Nephron progenitor cell (in vitro differentiated cells): ENCODE results near the gene GRIK1.
A peak's percentile ranks its signal among the peaks of the same experiment; 100 is the strongest.

Experiments used
- DNase-seq: peaks from one replicate; pipeline ENCODE4 v3.0.0; 2021
- H3K27ac Mint-ChIP-seq: 2 replicates; pipeline ENCODE4 v1.8.0; 2021; ENCODE audit warnings: mild to moderate bottlenecking, moderate library complexity, mixed read lengths
- H3K27me3 Mint-ChIP-seq: 2 replicates; pipeline ENCODE4 v1.8.0; 2021; ENCODE audit warnings: mild to moderate bottlenecking, low read depth, mixed read lengths; ENCODE audit not compliant: poor library complexity
- H3K36me3 Mint-ChIP-seq: 2 replicates; pipeline ENCODE4 v1.8.0; 2021; ENCODE audit warnings: low read depth, mixed read lengths
- H3K4me1 Mint-ChIP-seq: 2 replicates; pipeline ENCODE4 v1.8.0; 2021; ENCODE audit warnings: mixed read lengths
- H3K4me3 Mint-ChIP-seq: 2 replicates; pipeline ENCODE4 v1.8.0; 2021; ENCODE audit warnings: mild to moderate bottlenecking, moderate library complexity, mixed read lengths
- H3K9me3 Mint-ChIP-seq: 2 replicates; pipeline ENCODE4 v1.8.0; 2021; ENCODE audit warnings: mild to moderate bottlenecking, moderate library complexity, mixed read lengths
- CTCF ChIP-seq: fragments of 200-600 bp; sonication (generic); IDR thresholded peaks from 2 replicates; pipeline ENCODE4 v1.5.0; 2021; ENCODE audit warnings: antibody characterized with exemption

GRIK1 gene

GRCh38 chr21:29939104-29939923, 482 bp downstream of the GRIK1 start:
- no peak for TF ChIP-seq CTCF
- H3K36me3 Mint-ChIP-seq = no peaks in the 10 kb centered on the region
- H3K4me3 Mint-ChIP-seq = peak overlapping the region; percentile 88
- H3K9me3 Mint-ChIP-seq = no peaks in the 10 kb centered on the region
- H3K27ac Mint-ChIP-seq = no peak overlapping the region
- H3K4me1 Mint-ChIP-seq = peaks cover 7% of the 10 kb centered on the region
- DNase-seq = peak; percentile 61
- H3K27me3 Mint-ChIP-seq = peaks cover 70% of the 10 kb centered on the region

DNA sequence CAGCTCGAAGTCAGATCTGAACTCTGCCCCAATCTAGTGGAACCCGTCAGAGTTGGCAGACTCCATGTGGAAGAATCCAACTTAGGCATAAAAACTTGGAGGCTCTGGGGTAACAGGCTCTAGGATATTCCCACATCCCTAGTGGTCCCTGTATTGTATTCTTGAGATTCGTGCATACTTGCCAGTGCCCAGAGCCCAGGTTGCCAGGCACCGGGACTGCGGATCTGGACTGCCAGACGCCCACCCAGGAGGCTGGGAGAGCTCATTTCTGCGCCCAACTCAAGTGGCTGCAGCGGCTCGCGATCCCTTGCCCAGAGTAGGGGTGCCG, 1.1 kb downstream of the GRIK1 start:
- Mint-ChIP-seq H3K27me3 (peaks cover 70% of the 10 kb centered on the region), H3K36me3 (no peaks in the 10 kb centered on the region), H3K9me3 (no peaks in the 10 kb centered on the region), H3K4me3 (peak overlapping the region; percentile 88), H3K4me1 (peaks cover 7% of the 10 kb centered on the region), H3K27ac (no peak overlapping the region)
- TF ChIP-seq CTCF = no peak
- no peak for DNase-seq

GRCh38 chr21:29933088-29933487, 6.7 kb downstream of the GRIK1 start:
- Mint-ChIP-seq H3K27ac (no peak overlapping the region), H3K4me3 (no peak overlapping the region), H3K36me3 (no peaks in the 10 kb centered on the region), H3K4me1 (no peaks in the 10 kb centered on the region), H3K9me3 (no peaks in the 10 kb centered on the region), H3K27me3 (peaks cover 30% of the 10 kb centered on the region)
- DNase-seq = no peak
- TF ChIP-seq CTCF = no peak

DNA sequence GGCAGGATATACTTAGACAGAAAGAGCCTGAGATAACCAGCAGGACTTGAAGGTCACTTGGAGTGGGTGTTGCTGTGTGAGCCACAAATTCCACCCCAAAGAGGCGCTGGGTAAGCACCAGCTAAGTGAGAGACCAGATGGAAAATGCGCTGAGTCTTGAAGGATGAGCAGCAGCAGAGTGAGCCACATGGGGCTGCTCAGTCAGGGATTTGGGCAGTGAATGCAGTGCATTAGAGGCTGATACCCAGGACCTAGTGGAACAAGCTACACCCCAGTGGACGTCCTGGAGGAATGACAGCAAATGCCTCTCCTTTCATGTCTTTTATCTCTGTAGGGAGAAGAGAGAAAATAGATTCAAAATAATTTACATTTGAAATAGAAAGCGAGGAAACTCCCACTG, 11.3 kb downstream of the GRIK1 start:
- TF ChIP-seq CTCF = no peak
- DNase-seq = no peak
- H3K27me3 Mint-ChIP-seq = peaks cover 5% of the 10 kb centered on the region
- no peak overlapping the region for H3K4me3 Mint-ChIP-seq
- H3K9me3 Mint-ChIP-seq = no peaks in the 10 kb centered on the region
- H3K27ac Mint-ChIP-seq = no peak overlapping the region
- H3K4me1 Mint-ChIP-seq = no peaks in the 10 kb centered on the region
- H3K36me3 Mint-ChIP-seq = no peaks in the 10 kb centered on the region

- Mint-ChIP-seq H3K9me3 (no peaks in the 10 kb centered on the region), H3K27ac (no peak overlapping the region), H3K4me1 (no peaks in the 10 kb centered on the region), H3K36me3 (no peaks in the 10 kb centered on the region), H3K27me3 (no peaks in the 10 kb centered on the region), H3K4me3 (no peak overlapping the region)
- no peak for DNase-seq
- TF ChIP-seq CTCF = no peak
These were observed 18.9 kb downstream of the GRIK1 start for GRCh38 chr21:29920938-29921337.

DNA sequence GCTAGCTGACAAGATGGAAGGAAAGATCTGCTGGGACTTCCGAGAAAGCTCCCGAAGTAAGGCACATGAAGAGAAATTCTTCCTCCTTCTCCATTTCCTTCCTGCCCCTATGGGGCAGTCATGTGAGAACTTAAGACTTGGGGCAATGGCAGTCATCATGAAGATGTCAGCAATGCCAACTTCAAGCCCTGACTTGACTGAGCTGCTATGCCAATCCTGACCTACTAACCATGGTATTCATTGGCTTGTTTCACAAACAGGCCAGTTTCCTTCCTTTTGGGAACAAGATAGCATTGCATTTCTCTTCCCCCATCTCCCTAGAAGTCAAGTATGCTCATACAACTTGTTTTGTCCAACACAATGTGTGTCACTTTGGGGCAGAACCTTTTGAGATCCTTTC, 25.5 kb downstream of the GRIK1 start:
- H3K4me1 Mint-ChIP-seq = no peaks in the 10 kb centered on the region
- H3K9me3 Mint-ChIP-seq = peaks cover 17% of the 10 kb centered on the region
- no peak for TF ChIP-seq CTCF
- no peaks in the 10 kb centered on the region for H3K27me3 Mint-ChIP-seq
- H3K36me3 Mint-ChIP-seq = no peaks in the 10 kb centered on the region
- no peak for DNase-seq
- H3K27ac Mint-ChIP-seq = no peak overlapping the region
- no peak overlapping the region for H3K4me3 Mint-ChIP-seq
